Tibial nerve (tissue), 4 donors: Measurements from ENCODE around the gene EEA1. TPM values are rescaled to one million over a fixed set of nuclear protein-coding genes. Genes with fewer than 3 reads are reported as not detected.
A peak's percentile ranks its signal among the peaks of the same experiment; 100 is the strongest.

Source experiments
- DNase-seq, 2 donors: peaks; one replicate each; pipeline ENCODE4 v3.0.0-alpha.2; 2019; ENCODE audit warnings: low spot score in 2 of 2
- H3K27ac ChIP-seq, 4 donors: fragments of 200-600 bp; sonication (generic) in 3 of 4; one replicate each; pipeline ENCODE4 v1.5.1; 2017 to 2019; ENCODE audit warnings: mild to moderate bottlenecking in 1 of 4
- H3K27me3 ChIP-seq, 2 donors: fragments of 200-600 bp; sonication (generic) in 1 of 2; one replicate each; pipeline versions ENCODE4 v1.5.1 to v1.6.0; 2017 to 2019
- H3K36me3 ChIP-seq, 3 donors: fragments of 200-600 bp; sonication (generic); one replicate each; pipeline ENCODE4 v1.5.1; 2018 to 2019
- H3K4me1 ChIP-seq, 4 donors: fragments of 200-600 bp; sonication (generic) in 3 of 4; one replicate each; pipeline ENCODE4 v1.5.1; 2017 to 2019
- H3K4me3 ChIP-seq, 4 donors: fragments of 200-600 bp; sonication (generic) in 3 of 4; one replicate each; pipeline ENCODE4 v1.5.1; 2017 to 2019; ENCODE audit warnings: mild to moderate bottlenecking in 1 of 4, moderate library complexity in 1 of 4
- H3K9me3 ChIP-seq, 4 donors: fragments of 200-600 bp; sonication (generic) in 3 of 4; one replicate each; pipeline ENCODE4 v1.5.1; 2017 to 2019
- CTCF ChIP-seq, 5 experiments: fragments of 200-600 bp in 3 of 5; fragments of 450-650 bp in 2 of 5; sonication (generic) in 3 of 5; IDR thresholded peaks; one replicate each; pipeline ENCODE4 v1.5.1; 2016 to 2019; ENCODE audit warnings: antibody characterized with exemption in 5 of 5, mild to moderate bottlenecking in 3 of 5, moderate library complexity in 2 of 5
- EP300 ChIP-seq, 2 donors: sonication (generic); formaldehyde crosslinking; IDR thresholded peaks; one replicate each; pipeline ENCODE4 v1.6.1; 2017; ENCODE audit warnings: antibody characterized with exemption in 2 of 2, mild to moderate bottlenecking in 1 of 2
- POLR2A ChIP-seq, 2 donors: fragments of 450-650 bp; IDR thresholded peaks; one replicate each; pipeline ENCODE4 v1.6.1; 2017; ENCODE audit warnings: antibody characterized with exemption in 2 of 2, mild to moderate bottlenecking in 2 of 2, moderate library complexity in 2 of 2
- WGBS, 2 donors: methylation state at CpG; one replicate each; pipeline ENCODE4 v1.1.5; 2018; 5-methylcytosine and 5-hydroxymethylcytosine counted together
- total RNA-seq, 4 donors: library from RNA; depleted of rRNA; stranded (reverse); fragments of >200 nt; gene quantifications; one replicate each; pipeline ENCODE4 v1.1.0, GENCODE V29; 2016

Gene EEA1
- total RNA-seq, 4 donors from 2014 or later = 18.4 to 34.8 (median 24.1) TPM

DNA sequence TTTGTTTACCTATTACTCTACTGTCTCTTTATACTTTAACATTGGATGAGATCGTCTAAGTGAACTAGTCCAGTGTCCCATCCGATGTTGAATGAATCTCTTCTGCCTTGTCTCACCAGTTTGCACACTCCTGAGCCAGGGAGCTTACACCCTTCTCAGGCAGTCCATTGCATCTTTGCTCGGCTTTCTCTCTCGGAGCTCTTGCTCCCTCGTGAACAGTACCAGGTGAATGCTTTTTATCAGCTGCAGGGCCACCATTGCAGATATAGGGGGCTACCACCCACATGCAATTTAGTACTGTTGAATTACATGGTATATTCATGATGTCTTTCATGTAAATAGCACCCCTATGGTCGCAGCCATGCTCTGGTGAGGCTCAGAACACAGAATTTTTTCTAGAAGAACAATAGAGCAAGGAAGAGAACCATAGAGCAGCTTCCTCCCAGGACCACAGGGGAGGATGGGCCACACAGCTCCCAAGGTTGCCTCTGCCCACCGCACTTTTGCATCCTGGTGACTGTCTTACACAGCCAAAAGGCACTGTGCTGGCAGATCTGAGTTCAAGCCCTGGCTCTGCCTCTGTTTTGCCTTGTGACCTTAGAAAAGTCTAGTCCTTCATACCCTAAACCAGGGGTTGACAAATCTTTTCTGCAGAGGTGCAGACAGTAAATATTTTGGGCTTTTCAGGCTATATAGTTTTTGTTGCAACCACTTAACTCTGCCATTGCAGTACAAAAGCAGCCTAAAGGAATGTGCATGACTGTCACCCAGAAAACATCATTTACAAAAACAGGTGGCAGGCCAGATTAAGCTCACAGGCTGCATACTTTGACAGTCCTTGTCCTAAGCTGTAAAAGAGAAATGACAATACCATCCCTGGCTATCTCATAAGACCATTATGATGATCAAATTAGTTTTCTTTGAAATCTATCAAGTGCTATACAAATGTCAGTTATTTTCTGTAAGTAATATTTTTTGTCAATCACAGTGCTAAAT, 190.9 kb downstream of the EEA1 start:
- TF ChIP-seq EP300 (IDR thresholded peaks at IDR 0.05) = no peak
- TF ChIP-seq POLR2A (IDR thresholded peaks at IDR 0.05) = no peak
- no peak for TF ChIP-seq CTCF (IDR thresholded peaks at IDR 0.05)
- Histone ChIP-seq H3K9me3 (no peaks in the 10 kb centered on the region), H3K4me1 (peaks cover 0 to 20% (median 0%) of the 10 kb centered on the region in 4 donors), H3K36me3 (no peaks in the 10 kb centered on the region), H3K27me3 (no peaks in the 10 kb centered on the region), H3K27ac (no peak overlapping the region), H3K4me3 (no peak overlapping the region)
- 85 to 86% methylated on average over 7 of the region's 7 CpGs for WGBS, 2 donors
- no peak for DNase-seq

- DNase-seq = no peak
- Histone ChIP-seq H3K27me3 (no peaks in the 10 kb centered on the region), H3K9me3 (no peaks in the 10 kb centered on the region), H3K27ac (peak overlapping the region in 2 of 4 donors; percentile 67 to 85), H3K4me1 (peaks cover 0 to 20% (median 0%) of the 10 kb centered on the region in 4 donors), H3K4me3 (no peak overlapping the region), H3K36me3 (no peaks in the 10 kb centered on the region)
- WGBS, 2 donors = 84 to 85% methylated on average over 6 of the region's 6 CpGs
- no peak for TF ChIP-seq CTCF (IDR thresholded peaks at IDR 0.05)
- no peak for TF ChIP-seq POLR2A (IDR thresholded peaks at IDR 0.05)
- TF ChIP-seq EP300 (IDR thresholded peaks at IDR 0.05) = no peak
Measured at GRCh38 chr12:92736605-92737004, 192.5 kb downstream of the EEA1 start.

DNA sequence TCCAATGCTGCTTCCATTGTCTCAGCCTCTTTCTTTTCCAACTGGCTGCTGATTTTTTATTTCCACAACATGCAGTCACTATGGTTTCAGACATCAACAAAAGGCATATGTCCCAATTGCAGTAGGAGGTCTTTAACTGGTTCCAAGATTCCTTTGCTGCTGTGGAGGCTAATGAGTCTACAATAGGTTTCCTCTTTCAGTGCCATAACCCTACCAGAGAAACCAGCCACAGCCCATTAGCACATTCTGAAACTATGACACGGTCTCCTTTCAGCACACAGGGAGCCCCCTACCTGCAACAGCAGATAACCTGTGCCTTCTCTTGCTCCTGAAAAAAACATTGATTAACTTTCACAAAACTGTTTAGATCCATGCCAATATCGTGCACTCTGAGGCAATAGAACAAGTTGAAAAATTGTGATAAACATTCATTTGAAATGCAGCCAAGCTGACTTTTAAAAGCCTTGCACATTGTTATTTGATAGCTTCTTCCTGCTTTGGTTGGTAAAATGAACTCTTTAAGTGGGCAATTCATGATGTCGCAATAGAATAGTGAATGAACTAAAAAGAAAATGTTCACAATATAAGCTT, 193.9 kb downstream of the EEA1 start:
- no peak for DNase-seq
- no peaks in the 10 kb centered on the region for H3K27me3 ChIP-seq
- H3K4me1 ChIP-seq = peaks cover 0 to 20% (median 0%) of the 10 kb centered on the region in 4 donors
- no peaks in the 10 kb centered on the region for H3K36me3 ChIP-seq
- peak overlapping the region in 3 of 4 donors; percentile 67 to 85 (median 69) for H3K27ac ChIP-seq
- 19 to 21% methylated on average over 3 of the region's 3 CpGs for WGBS, 2 donors
- no peaks in the 10 kb centered on the region for H3K9me3 ChIP-seq
- H3K4me3 ChIP-seq = no peak overlapping the region
- TF ChIP-seq EP300 (IDR thresholded peaks at IDR 0.05) (peak; percentile 37 to 87), POLR2A (IDR thresholded peaks at IDR 0.05) (no peak), CTCF (IDR thresholded peaks at IDR 0.05) (peak in 1 of 5 experiments; percentile 9)

GRCh38 chr12:92733661-92734060, 195.4 kb downstream of the EEA1 start:
- no peak for TF ChIP-seq CTCF (IDR thresholded peaks at IDR 0.05)
- no peak for TF ChIP-seq POLR2A (IDR thresholded peaks at IDR 0.05)
- TF ChIP-seq EP300 (IDR thresholded peaks at IDR 0.05) = no peak
- Histone ChIP-seq H3K27me3 (no peaks in the 10 kb centered on the region), H3K9me3 (no peaks in the 10 kb centered on the region), H3K36me3 (no peaks in the 10 kb centered on the region), H3K27ac (peak overlapping the region in 3 of 4 donors; percentile 4 to 67 (median 18)), H3K4me3 (no peak overlapping the region), H3K4me1 (peaks cover 0 to 20% (median 0%) of the 10 kb centered on the region in 4 donors)
- no peak for DNase-seq
- 62 to 69% methylated on average over 3 of the region's 3 CpGs for WGBS, 2 donors

- 86 to 89% methylated on average over 6 of the region's 6 CpGs for WGBS, 2 donors
Measured at GRCh38 chr12:92733181-92733580, 195.9 kb downstream of the EEA1 start.

More at GRCh38 chr12:92733181-92733580, 195.9 kb downstream of the EEA1 start:
- TF ChIP-seq POLR2A (IDR thresholded peaks at IDR 0.05) (no peak), CTCF (IDR thresholded peaks at IDR 0.05) (no peak), EP300 (IDR thresholded peaks at IDR 0.05) (no peak)
- no peak for DNase-seq
- Histone ChIP-seq H3K36me3 (no peaks in the 10 kb centered on the region), H3K27me3 (no peaks in the 10 kb centered on the region), H3K27ac (peak overlapping the region in 2 of 4 donors; percentile 18 to 67), H3K4me1 (peaks cover 0 to 20% (median 0%) of the 10 kb centered on the region in 4 donors), H3K9me3 (no peaks in the 10 kb centered on the region), H3K4me3 (no peak overlapping the region)
